Measurements from ENCODE around the gene BLOC1S1. TPM values are rescaled to one million over a fixed set of nuclear protein-coding genes. Genes with fewer than 3 reads are reported as not detected.

Gene BLOC1S1
- polyA plus RNA-seq, 2 of the 4 experiments (the other 2 are of a cell fraction): 112 to 138 TPM

GRCh38 chr12:55732288-55732687, 16.4 kb downstream of the BLOC1S1 start:
- 86% methylated on average over 3 of the region's 4 CpGs for WGBS (ENCODE audit: missing lambda C conversion rate)
- FAIRE-seq (no peak), ATAC-seq (no peak), DNase-seq (ENCODE audit: low read depth in 1 of 2, low spot score in 1 of 2) (no peak)
- ChIA-PET POLR2A (no interaction called here), CTCF (interaction anchor here (11.7 kb wide), 1 partner anchor 12 kb away, joined by 139 read pairs; the partner anchor contains the start of genes BLOC1S1 and RDH5)
- Histone ChIP-seq H3K4me2 (no peak overlapping the region), H3K27ac (no peak overlapping the region), H3K4me1 (peaks cover 12% of the 10 kb centered on the region), H3K4me3 (no peak overlapping the region), H3K9me3 (no peaks in the 10 kb centered on the region)
- no peak for TF ChIP-seq FOSB (CRISPR knock-in tag; IDR thresholded peaks at IDR 0.05)
- TF ChIP-seq RAD21 (conservative IDR thresholded peaks at IDR 0.05 in 1 of 2, IDR thresholded peaks at IDR 0.05 in 1 of 2): no peak
- TF ChIP-seq RFX5 (IDR thresholded peaks at IDR 0.05): no peak
- no peak for TF ChIP-seq EHF (CRISPR knock-in tag; IDR thresholded peaks at IDR 0.05)
- TF ChIP-seq RCOR1 (IDR thresholded peaks at IDR 0.05; ENCODE audit: low read depth, low read length): no peak
- no peak for TF ChIP-seq PBX3 (IDR thresholded peaks at IDR 0.05)
- no peak for TF ChIP-seq CHD4 (IDR thresholded peaks at IDR 0.05; ENCODE audit: borderline replicate concordance)
- TF ChIP-seq HOXB5 (CRISPR knock-in tag; IDR thresholded peaks at IDR 0.05): no peak
- no peak for TF ChIP-seq GATA3 (IDR thresholded peaks at IDR 0.05; ENCODE audit: borderline replicate concordance)
- TF ChIP-seq, protein P1, sequence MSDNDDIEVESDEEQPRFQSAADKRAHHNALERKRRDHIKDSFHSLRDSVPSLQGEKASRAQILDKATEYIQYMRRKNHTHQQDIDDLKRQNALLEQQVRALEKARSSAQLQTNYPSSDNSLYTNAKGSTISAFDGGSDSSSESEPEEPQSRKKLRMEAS (IDR thresholded peaks at IDR 0.05): no peak

DNA sequence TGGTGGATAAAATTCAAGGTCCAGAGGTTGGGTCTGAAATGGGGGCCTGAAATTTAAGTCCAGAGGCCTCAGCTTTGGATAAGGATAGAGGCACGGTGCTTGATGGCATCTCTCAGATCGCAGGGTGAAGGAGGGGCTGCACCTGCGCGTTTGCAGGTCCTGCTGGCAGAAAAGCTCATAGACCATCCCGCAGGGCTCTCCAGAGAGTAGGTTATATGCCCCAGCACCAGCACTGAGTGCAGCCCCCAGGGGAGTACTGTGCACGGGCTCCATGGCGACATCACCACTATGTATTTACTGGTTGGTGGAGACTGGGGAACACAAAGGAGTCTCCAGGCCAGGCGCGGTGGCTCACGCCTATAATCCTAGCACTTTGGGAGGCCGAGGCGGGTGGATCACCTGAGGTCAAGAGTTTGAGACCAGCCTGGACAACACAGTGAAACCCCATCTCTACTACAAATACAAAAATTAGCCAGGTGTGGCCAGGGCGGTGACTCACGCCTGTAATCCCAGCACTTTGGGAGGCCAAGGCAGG, 17.2 kb downstream of the BLOC1S1 start:
- FAIRE-seq: no peak
- no peak for DNase-seq (ENCODE audit: low read depth in 1 of 2, low spot score in 1 of 2)
- CTCF ChIA-PET: interaction anchor here (1.2 to 11.7 kb wide), 2 partner anchors 13 to 77 kb away, joined by 3 to 139 read pairs; partner anchors contain the start of genes BLOC1S1 and RDH5
- H3K4me2 ChIP-seq: no peak overlapping the region
- H3K27ac ChIP-seq: no peak overlapping the region
- 90% methylated on average over 14 of the region's 14 CpGs for WGBS (ENCODE audit: missing lambda C conversion rate)
- H3K4me1 ChIP-seq: peaks cover 14% of the 10 kb centered on the region
- no peak for ATAC-seq
- no peak overlapping the region for H3K4me3 ChIP-seq
- H3K9me3 ChIP-seq: no peaks in the 10 kb centered on the region
- TF ChIP-seq GATA3 (IDR thresholded peaks at IDR 0.05; ENCODE audit: borderline replicate concordance) (no peak), JUNB (IDR thresholded peaks at IDR 0.05) (no peak), RNF2 (IDR thresholded peaks at IDR 0.05; ENCODE audit: borderline replicate concordance, low read depth) (no peak), POLR2AphosphoS2 (conservative IDR thresholded peaks at IDR 0.05; ENCODE audit: low read length) (no peak), REST (IDR thresholded peaks at IDR 0.05) (no peak), USF2 (IDR thresholded peaks at IDR 0.05) (no peak), CHD2 (IDR thresholded peaks at IDR 0.05; ENCODE audit: low read length, partially characterized antibody) (no peak), HDAC2 (IDR thresholded peaks at IDR 0.05) (no peak), TFCP2L1 (CRISPR knock-in tag; IDR thresholded peaks at IDR 0.05) (no peak)
- POLR2A ChIA-PET: no interaction called here

- POLR2A ChIA-PET: no interaction called here
- Histone ChIP-seq H3K4me1 (peaks cover 16% of the 10 kb centered on the region), H3K27ac (no peak overlapping the region), H3K9me3 (no peaks in the 10 kb centered on the region), H3K4me3 (no peak overlapping the region), H3K4me2 (no peak overlapping the region)
- DNase-seq (ENCODE audit: low read depth in 1 of 2, low spot score in 1 of 2): no peak
- no peak for ATAC-seq
- TF ChIP-seq ZNF302 (CRISPR knock-in tag; IDR thresholded peaks at IDR 0.05) (no peak), PHF8 (IDR thresholded peaks at IDR 0.05; ENCODE audit: borderline replicate concordance, low read depth) (no peak)
- CTCF ChIA-PET: interaction anchor here (0.8 to 11.7 kb wide), 8 partner anchors 14 to 262 kb away, joined by 3 to 139 read pairs (median 3); partner anchors contain the start of genes BLOC1S1, DGKA and RDH5
- no peak for FAIRE-seq
- WGBS (ENCODE audit: missing lambda C conversion rate): 90% methylated on average over 2 of the region's 2 CpGs
Observed at GRCh38 chr12:55733858-55734257, 18.0 kb downstream of the BLOC1S1 start.

All from A549 (cell line).